A549 (cell line): ENCODE measurements around the gene RELN. TPM values are rescaled to one million over a fixed set of nuclear protein-coding genes. Genes with fewer than 3 reads are reported as not detected.
A peak's percentile ranks its signal among the peaks of the same experiment; 100 is the strongest.

ENCODE experiments used
- ATAC-seq, 2 experiments: fragments of 200-7000 bp in 1 of 2; fragments of >200 bp in 1 of 2; cut with Nextera tagmentation in 1 of 2; cut with Tn5 transposase in 1 of 2; 3 replicates each; pipeline versions ENCODE4 v1.8.0 to v1.9.1; 2018 to 2020; ENCODE audit warnings: mild to moderate bottlenecking in 1 of 2, moderate library complexity in 1 of 2
- CTCF ChIA-PET: fragments of 300-600 bp; sonication (Branson Sonifier 250); formaldehyde crosslinking; extraction: SDS; loops from one replicate; lab custom pipeline; 2021; ENCODE audit warnings: antibody characterized with exemption, inconsistent platforms; lab: Yijun Ruan, JAX
- POLR2A ChIA-PET: fragments of 350-600 bp; formaldehyde crosslinking; extraction: SDS; loops from one replicate; lab custom pipeline; 2021; ENCODE audit warnings: antibody characterized with exemption, inconsistent platforms; lab: Yijun Ruan, JAX
- DNase-seq, 2 experiments: peaks; one replicate each; pipeline versions ENCODE4 v3.0.0 to v3.0.0-alpha.2; 2011 to 2016; ENCODE audit warnings: low read depth in 1 of 2, low spot score in 1 of 2
- FAIRE-seq: peaks from 2 replicates; lab custom pipeline; 2011; peaks lifted over from hg19 to GRCh38; lab: Jason Lieb, UNC
- H3K27ac ChIP-seq, 2 experiments: fragments of >200 bp; sonication (Bioruptor Twin); formaldehyde crosslinking; 3 replicates each; pipeline ENCODE4 v1.5.1; 2016 to 2017
- H3K4me1 ChIP-seq: fragments of >200 bp; sonication (Bioruptor Twin); formaldehyde crosslinking; 3 replicates; pipeline ENCODE4 v1.6.1; 2016
- H3K4me2 ChIP-seq: fragments of >200 bp; sonication (Bioruptor Twin); formaldehyde crosslinking; 3 replicates; pipeline ENCODE4 v1.6.1; 2016
- H3K4me3 ChIP-seq: fragments of >200 bp; sonication (Bioruptor Twin); formaldehyde crosslinking; 3 replicates; pipeline ENCODE4 v1.5.1; 2016
- H3K9me3 ChIP-seq: fragments of >200 bp; sonication (Bioruptor Twin); formaldehyde crosslinking; 3 replicates; pipeline ENCODE4 v1.6.1; 2016
- CEBPB ChIP-seq, 2 experiments: fragments of >200 bp in 1 of 2; sonication (Bioruptor Twin) in 1 of 2; formaldehyde crosslinking in 1 of 2; IDR thresholded peaks; 2 replicates each; pipeline ENCODE4 v1.6.1; 2012 to 2016
- CTCF ChIP-seq: fragments of >200 bp; sonication (Bioruptor Twin); formaldehyde crosslinking; IDR thresholded peaks from 3 replicates; pipeline ENCODE4 v1.5.1; 2016
- FOSL2 ChIP-seq, 2 experiments: fragments of 450-650 bp in 1 of 2; fragments of >200 bp in 1 of 2; sonication (Bioruptor Twin) in 1 of 2; formaldehyde crosslinking; IDR thresholded peaks; 2 replicates each; pipeline versions ENCODE4 v1.5.0 to v1.6.1; 2016 to 2020; ENCODE audit warnings: mild to moderate bottlenecking in 1 of 2, moderate library complexity in 1 of 2
- HOXB13 ChIP-seq: fragments of 250-450 bp; sonication (Bioruptor Pico); IDR thresholded peaks from 2 replicates; pipeline ENCODE4 v1.5.0; 2020; ENCODE audit warnings: low read depth, mild to moderate bottlenecking, moderate library complexity
- JUN ChIP-seq, 2 experiments: fragments of >200 bp; sonication (Bioruptor Twin); formaldehyde crosslinking; IDR thresholded peaks; 2 replicates in 1 of 2; 3 replicates in 1 of 2; pipeline ENCODE4 v1.6.1; 2016 to 2017
- JUNB ChIP-seq: fragments of >200 bp; sonication (Bioruptor Twin); formaldehyde crosslinking; IDR thresholded peaks from 2 replicates; pipeline ENCODE4 v1.6.1; 2016
- MAZ ChIP-seq: fragments of 150-350 bp; IDR thresholded peaks from 2 replicates; pipeline ENCODE4 v1.6.1; 2014; ENCODE audit warnings: antibody characterized with exemption, low read depth, low read length, borderline replicate concordance
- NR3C1 ChIP-seq: fragments of >200 bp; sonication (Bioruptor Twin); formaldehyde crosslinking; IDR thresholded peaks from 3 replicates; pipeline ENCODE4 v1.6.1; 2017
- PBX3 ChIP-seq: IDR thresholded peaks from 2 replicates; pipeline ENCODE4 v1.6.1; 2012
- PHF8 ChIP-seq: fragments of 200-600 bp; sonication (generic); IDR thresholded peaks from 2 replicates; pipeline ENCODE4 v1.6.1; 2016; ENCODE audit warnings: low read depth, mild to moderate bottlenecking, antibody characterized with exemption, moderate library complexity, borderline replicate concordance
- POLR2AphosphoS2 ChIP-seq: conservative IDR thresholded peaks from 2 replicates; pipeline ENCODE4 v1.6.1; 2012; ENCODE audit warnings: low read length, improper control_type of control experiment, inconsistent platforms
- RARB ChIP-seq: fragments of 250-450 bp; sonication (Bioruptor Pico); IDR thresholded peaks from 2 replicates; pipeline ENCODE4 v1.8.0; 2021; ENCODE audit warnings: mild to moderate bottlenecking, moderate library complexity
- REST ChIP-seq: fragments of 200-600 bp; sonication (generic); IDR thresholded peaks from 2 replicates; pipeline ENCODE4 v1.6.1; 2016; ENCODE audit warnings: antibody characterized with exemption, mild to moderate bottlenecking, moderate library complexity
- TP53 ChIP-seq: fragments of 250-450 bp; sonication (Bioruptor Pico); IDR thresholded peaks from 2 replicates; pipeline ENCODE4 v1.5.0; 2021; ENCODE audit warnings: mild to moderate bottlenecking, moderate library complexity
- ZC3H11A ChIP-seq: fragments of 450-650 bp; IDR thresholded peaks from 2 replicates; pipeline ENCODE4 v1.6.1; 2014; ENCODE audit warnings: antibody characterized with exemption, mild to moderate bottlenecking
- ZNF302 ChIP-seq: fragments of 250-450 bp; sonication (Bioruptor Pico); IDR thresholded peaks from 2 replicates; pipeline ENCODE4 v1.9.0; 2021; ENCODE audit warnings: inconsistent platforms, mild to moderate bottlenecking, moderate library complexity
- WGBS: methylation state at CpG from one replicate; pipeline ENCODE4 v1.1.6; 2017; ENCODE audit errors: missing lambda C conversion rate; 5-methylcytosine and 5-hydroxymethylcytosine counted together
- polyA plus RNA-seq, 4 experiments: library from polyadenylated mRNA; depleted of rRNA in 3 of 4; stranded (reverse); fragments of >200 nt; fragmentation: RNase III in 1 of 4; extraction: RNeasy Plus Mini Kit Qiagen cat#74134 plus additional on column Dnase treatment in 1 of 4; gene quantifications; 2 replicates in 3 of 4; 3 replicates in 1 of 4; pipeline ENCODE4 v1.2.3, GENCODE V29; 2011 to 2017

Gene RELN
- polyA plus RNA-seq, 2 of the 4 experiments (the other 2 are of a cell fraction), result not detected

- CTCF ChIA-PET, result no interaction called here
- DNase-seq, result peak in 1 of 2 experiments; percentile 17
These were observed 352.4 kb downstream of the RELN start for GRCh38 chr7:103637094-103637493.

GRCh38 chr7:103636153-103636552 lies 353.3 kb downstream of the RELN start:
- ChIA-PET POLR2A (no interaction called here), CTCF (no interaction called here)
- ATAC-seq, result no peak
- FAIRE-seq, result no peak
- H3K27ac ChIP-seq, result no peak overlapping the region
- 56% methylated on average over 5 of the region's 5 CpGs for WGBS
- H3K4me2 ChIP-seq, result no peak overlapping the region
- no peaks in the 10 kb centered on the region for H3K9me3 ChIP-seq
- TF ChIP-seq RARB, result no peak
- no peak for TF ChIP-seq CTCF
- peak; percentile 75 for TF ChIP-seq REST
- no peak for TF ChIP-seq FOSL2 (IDR thresholded peaks at IDR 0.05)
- no peak for TF ChIP-seq FOSL2 (CRISPR knock-in tag; IDR thresholded peaks at IDR 0.05)
- DNase-seq, result no peak
- H3K4me3 ChIP-seq, result no peak overlapping the region
- peaks cover 9% of the 10 kb centered on the region; the same call in 1 of the 3 replicates for H3K4me1 ChIP-seq

More at GRCh38 chr7:103637094-103637493, 352.4 kb downstream of the RELN start:
- Histone ChIP-seq H3K4me2 (peak overlapping the region; percentile 22; the same call in 2 of the 3 replicates), H3K9me3 (no peaks in the 10 kb centered on the region), H3K4me3 (no peak overlapping the region), H3K4me1 (peaks cover 9% of the 10 kb centered on the region; the same call in 1 of the 3 replicates), H3K27ac (no peak overlapping the region)
- no peak for FAIRE-seq
- TF ChIP-seq FOSL2 (IDR thresholded peaks at IDR 0.05) (no peak), FOSL2 (CRISPR knock-in tag; IDR thresholded peaks at IDR 0.05) (0 out of 2 replicates have a peak, but pooled peaks have one; percentile 11), JUN (IDR thresholded peaks at IDR 0.05) (no peak), HOXB13 (CRISPR knock-in tag) (no peak), MAZ (no peak), NR3C1 (no peak), JUNB (peak; percentile 28; the same call in 1 of the 2 replicates), POLR2AphosphoS2 (no peak), TP53 (CRISPR knock-in tag) (no peak)
- peak in 1 of 2 experiments; percentile 80; a peak in 2 of 6 replicates for ATAC-seq
- WGBS, result 0% methylated on average over 1 of the region's 1 CpG
- POLR2A ChIA-PET, result no interaction called here

- POLR2A ChIA-PET, result no interaction called here
- H3K9me3 ChIP-seq, result no peaks in the 10 kb centered on the region
- H3K4me2 ChIP-seq, result no peak overlapping the region
- DNase-seq, result no peak
- no peak for TF ChIP-seq ZC3H11A
- TF ChIP-seq TP53 (CRISPR knock-in tag), result no peak
- no peak for TF ChIP-seq CEBPB (IDR thresholded peaks at IDR 0.05)
- no peak for TF ChIP-seq PHF8
- no peak for TF ChIP-seq PBX3
- no peak for TF ChIP-seq HOXB13 (CRISPR knock-in tag)
- TF ChIP-seq ZNF302 (CRISPR knock-in tag), result no peak
- no peak overlapping the region for H3K4me3 ChIP-seq
- CTCF ChIA-PET, result no interaction called here
- H3K4me1 ChIP-seq, result peaks cover 9% of the 10 kb centered on the region; the same call in 1 of the 3 replicates
- H3K27ac ChIP-seq, result no peak overlapping the region
- WGBS, result 57% methylated on average over 1 of the region's 1 CpG
- no peak for ATAC-seq
- FAIRE-seq, result no peak
These were observed 356.5 kb downstream of the RELN start for GRCh38 chr7:103632972-103633371.
